Measurements from ENCODE around the gene CFAP119. TPM values are rescaled to one million over a fixed set of nuclear protein-coding genes. Genes with fewer than 3 reads are reported as not detected.

The CFAP119 gene
- total and polyA plus RNA-seq, 2 experiments from 2014 or later: 2.2 to 5.2 TPM

GRCh38 chr16:30774367-30775130 is 12.7 kb upstream of the CFAP119 start:
- peak overlapping the region; percentile 97; the same call in 1 of the 2 replicates for H3K27ac ChIP-seq (ENCODE audit: low read depth)
- peak overlapping the region; percentile 94 for H3K4me2 ChIP-seq
- Mint-ChIP-seq H3K4me1 (peaks cover 23% of the 10 kb centered on the region), H3K9me3 (no peaks in the 10 kb centered on the region), H3K27ac (no peak overlapping the region), H3K36me3 (ENCODE audit: low read depth) (peaks cover 55% of the 10 kb centered on the region), H3K27me3 (ENCODE audit: insufficient read depth, low read depth, poor library complexity) (peaks cover 37% of the 10 kb centered on the region), H3K4me3 (peak overlapping the region; percentile 93)
- TF ChIP-seq STAT1 (IDR thresholded peaks at IDR 0.05; ENCODE audit: unreplicated experiment): no peak
- no peak for TF ChIP-seq EZH2phosphoT487 (IDR thresholded peaks at IDR 0.05; ENCODE audit: unreplicated experiment)
- no peak for TF ChIP-seq REST (IDR thresholded peaks at IDR 0.05; ENCODE audit: unreplicated experiment)
- TF ChIP-seq ETS1 (IDR thresholded peaks at IDR 0.05): no peak
- no peak for TF ChIP-seq ZNF462 (CRISPR knock-in tag; IDR thresholded peaks at IDR 0.05)
- TF ChIP-seq POLR2AphosphoS5 (IDR thresholded peaks at IDR 0.05; ENCODE audit: low read depth): no peak
- no peak for TF ChIP-seq JUNB (IDR thresholded peaks at IDR 0.05; ENCODE audit: unreplicated experiment)
- no peak for TF ChIP-seq CREB1 (CRISPR knock-in tag; IDR thresholded peaks at IDR 0.05; ENCODE audit: low read depth)
- no peak for TF ChIP-seq ZNF114 (CRISPR knock-in tag; IDR thresholded peaks at IDR 0.05)
- no peak for TF ChIP-seq EZH2 (IDR thresholded peaks at IDR 0.05; ENCODE audit: low read depth, unreplicated experiment)
- TF ChIP-seq NANOG (IDR thresholded peaks at IDR 0.05; ENCODE audit: borderline replicate concordance): no peak
- TF ChIP-seq CTCF (conservative IDR thresholded peaks at IDR 0.05; ENCODE audit: low read depth in 2 of 2): no peak
- TF ChIP-seq ZNF331 (CRISPR knock-in tag; IDR thresholded peaks at IDR 0.05; ENCODE audit: low read depth): no peak
- no peak overlapping the region for H2AFZ ChIP-seq
- no peaks in the 10 kb centered on the region; the same call in 1 of the 2 replicates for H3K4me1 ChIP-seq (ENCODE audit: insufficient read depth)
- H4K20me1 ChIP-seq (replicated peaks; ENCODE audit: insufficient read depth): no peaks in the 10 kb centered on the region; the same call in 1 of the 2 replicates
- no peaks in the 10 kb centered on the region for H3K9me2 ChIP-seq (ENCODE audit: insufficient read depth)
- H3F3A ChIP-seq (replicated peaks; ENCODE audit: low read depth): peaks cover 20% of the 10 kb centered on the region
- no peak for DNase-seq (ENCODE audit: low spot score)
- H3K4me3 ChIP-seq: peak overlapping the region; percentile 93
- no peaks in the 10 kb centered on the region for H3K79me2 ChIP-seq (replicated peaks; ENCODE audit: insufficient read depth)
- H3K27me3 ChIP-seq (ENCODE audit: insufficient read depth): no peaks in the 10 kb centered on the region
- peaks cover 4% of the 10 kb centered on the region; the same call in 1 of the 2 replicates for H3K36me3 ChIP-seq (ENCODE audit: insufficient read depth)
- ATAC-seq: no peak

Measured in GM23338 (cell line).